Suprapubic skin (tissue), 4 donors: ENCODE measurements around the gene SMCO1. TPM values are rescaled to one million over a fixed set of nuclear protein-coding genes. Genes with fewer than 3 reads are reported as not detected.
A peak's percentile ranks its signal among the peaks of the same experiment; 100 is the strongest.

Source experiments
- DNase-seq, 2 donors: peaks; one replicate each; pipeline ENCODE4 v3.0.0-alpha.2; 2019; ENCODE audit warnings: low spot score in 2 of 2
- H3K27ac ChIP-seq: fragments of 200-600 bp; sonication (generic); one replicate; pipeline ENCODE4 v1.5.1; 2019
- H3K27me3 ChIP-seq: fragments of 200-600 bp; sonication (generic); one replicate; pipeline ENCODE4 v1.5.1; 2019
- H3K36me3 ChIP-seq: fragments of 200-600 bp; sonication (generic); one replicate; pipeline ENCODE4 v1.5.1; 2019
- H3K4me1 ChIP-seq: fragments of 200-600 bp; sonication (generic); one replicate; pipeline ENCODE4 v1.5.1; 2019
- H3K4me3 ChIP-seq: fragments of 200-600 bp; sonication (generic); one replicate; pipeline ENCODE4 v1.5.1; 2019; ENCODE audit warnings: mild to moderate bottlenecking
- H3K9me3 ChIP-seq: fragments of 200-600 bp; sonication (generic); one replicate; pipeline ENCODE4 v1.5.1; 2019
- EP300 ChIP-seq: sonication (generic); formaldehyde crosslinking; IDR thresholded peaks from one replicate; pipeline ENCODE4 v1.6.1; 2017; ENCODE audit warnings: antibody characterized with exemption
- POLR2A ChIP-seq, 2 donors: fragments of 450-650 bp; IDR thresholded peaks; one replicate each; pipeline ENCODE4 v1.6.1; 2017; ENCODE audit warnings: antibody characterized with exemption in 2 of 2, mild to moderate bottlenecking in 2 of 2, moderate library complexity in 2 of 2
- POLR2AphosphoS5 ChIP-seq, 3 donors: sonication (generic); formaldehyde crosslinking; IDR thresholded peaks; one replicate each; pipeline ENCODE4 v1.6.1; 2017; ENCODE audit warnings: antibody characterized with exemption in 3 of 3
- WGBS: methylation state at CpG from one replicate; pipeline ENCODE4 v1.1.5; 2018; 5-methylcytosine and 5-hydroxymethylcytosine counted together
- total RNA-seq, 4 donors: library from RNA; depleted of rRNA; stranded (reverse); fragments of >200 nt; gene quantifications; one replicate each; pipeline ENCODE4 v1.1.0, GENCODE V29; 2016
- TF ChIP-seq, protein P1 (sequence below), 2 donors: fragments of 200-600 bp in 1 of 2; fragments of 450-650 bp in 1 of 2; sonication (generic) in 1 of 2; IDR thresholded peaks; one replicate each; pipeline ENCODE4 v1.5.1; 2016 to 2019; ENCODE audit warnings: antibody characterized with exemption in 2 of 2, mild to moderate bottlenecking in 1 of 2, moderate library complexity in 1 of 2

Gene SMCO1
- total RNA-seq, 4 donors from 2014 or later = not detected

- H3K4me3 ChIP-seq = peak within 1 kb of the TSS; percentile 92
- H3K27ac ChIP-seq = peak within 1 kb of the TSS; percentile 95
- no peaks in the 10 kb centered on the region for H3K9me3 ChIP-seq
- no peaks in the 10 kb centered on the region for H3K27me3 ChIP-seq
- H3K4me1 ChIP-seq = peaks cover 37% of the 10 kb centered on the region
- H3K36me3 ChIP-seq = no peaks in the 10 kb centered on the region
- DNase-seq = peak; percentile 96
- WGBS = under 1% methylated on average over 50 of the region's 75 CpGs
- TF ChIP-seq POLR2AphosphoS5 (IDR thresholded peaks at IDR 0.05) = peak; percentile 18 to 88 (median 81)
- TF ChIP-seq POLR2A (IDR thresholded peaks at IDR 0.05) = peak; percentile 61 to 93
- TF ChIP-seq EP300 = no peak
Measured at GRCh38 chr3:196503196-196504076, 11.7 kb downstream of the SMCO1 start, which contains the start of gene RNF168. Gene RNF168 (minus strand): TSS chr3:196503768. CDS start chr3:196503173, 595 bp downstream.

DNA sequence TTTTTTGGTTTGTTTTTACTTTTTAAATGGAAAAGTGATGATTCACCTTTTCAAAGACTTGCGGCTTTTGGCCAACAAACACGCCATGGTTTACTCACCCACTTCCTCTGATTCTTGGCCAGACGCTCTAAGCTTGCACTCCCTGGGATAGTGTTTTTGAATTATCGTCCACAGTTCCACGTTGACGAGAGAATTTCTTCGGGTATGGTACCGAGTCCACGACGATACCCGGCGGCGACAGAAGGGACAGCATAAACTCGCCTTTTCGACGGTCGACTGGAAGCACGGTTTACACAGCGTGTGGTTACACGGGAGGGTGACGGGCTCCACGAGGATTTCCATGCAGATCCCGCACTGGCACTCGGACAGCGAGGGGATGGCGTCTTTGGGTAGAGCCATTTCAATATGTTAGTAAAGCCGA, 12.4 kb downstream of the SMCO1 start:
- Histone ChIP-seq H3K4me3 (peak overlapping the region; percentile 92), H3K9me3 (no peaks in the 10 kb centered on the region), H3K36me3 (no peaks in the 10 kb centered on the region), H3K27ac (peak overlapping the region; percentile 95), H3K27me3 (no peaks in the 10 kb centered on the region), H3K4me1 (peaks cover 43% of the 10 kb centered on the region)
- WGBS = 2% methylated on average over 14 of the region's 27 CpGs
- TF ChIP-seq, protein P1, sequence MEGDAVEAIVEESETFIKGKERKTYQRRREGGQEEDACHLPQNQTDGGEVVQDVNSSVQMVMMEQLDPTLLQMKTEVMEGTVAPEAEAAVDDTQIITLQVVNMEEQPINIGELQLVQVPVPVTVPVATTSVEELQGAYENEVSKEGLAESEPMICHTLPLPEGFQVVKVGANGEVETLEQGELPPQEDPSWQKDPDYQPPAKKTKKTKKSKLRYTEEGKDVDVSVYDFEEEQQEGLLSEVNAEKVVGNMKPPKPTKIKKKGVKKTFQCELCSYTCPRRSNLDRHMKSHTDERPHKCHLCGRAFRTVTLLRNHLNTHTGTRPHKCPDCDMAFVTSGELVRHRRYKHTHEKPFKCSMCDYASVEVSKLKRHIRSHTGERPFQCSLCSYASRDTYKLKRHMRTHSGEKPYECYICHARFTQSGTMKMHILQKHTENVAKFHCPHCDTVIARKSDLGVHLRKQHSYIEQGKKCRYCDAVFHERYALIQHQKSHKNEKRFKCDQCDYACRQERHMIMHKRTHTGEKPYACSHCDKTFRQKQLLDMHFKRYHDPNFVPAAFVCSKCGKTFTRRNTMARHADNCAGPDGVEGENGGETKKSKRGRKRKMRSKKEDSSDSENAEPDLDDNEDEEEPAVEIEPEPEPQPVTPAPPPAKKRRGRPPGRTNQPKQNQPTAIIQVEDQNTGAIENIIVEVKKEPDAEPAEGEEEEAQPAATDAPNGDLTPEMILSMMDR (IDR thresholded peaks at IDR 0.05) = no peak
- TF ChIP-seq POLR2AphosphoS5 (IDR thresholded peaks at IDR 0.05) = peak in 1 of 3 donors; percentile 28
- peak; percentile 80 to 83 for DNase-seq

DNA sequence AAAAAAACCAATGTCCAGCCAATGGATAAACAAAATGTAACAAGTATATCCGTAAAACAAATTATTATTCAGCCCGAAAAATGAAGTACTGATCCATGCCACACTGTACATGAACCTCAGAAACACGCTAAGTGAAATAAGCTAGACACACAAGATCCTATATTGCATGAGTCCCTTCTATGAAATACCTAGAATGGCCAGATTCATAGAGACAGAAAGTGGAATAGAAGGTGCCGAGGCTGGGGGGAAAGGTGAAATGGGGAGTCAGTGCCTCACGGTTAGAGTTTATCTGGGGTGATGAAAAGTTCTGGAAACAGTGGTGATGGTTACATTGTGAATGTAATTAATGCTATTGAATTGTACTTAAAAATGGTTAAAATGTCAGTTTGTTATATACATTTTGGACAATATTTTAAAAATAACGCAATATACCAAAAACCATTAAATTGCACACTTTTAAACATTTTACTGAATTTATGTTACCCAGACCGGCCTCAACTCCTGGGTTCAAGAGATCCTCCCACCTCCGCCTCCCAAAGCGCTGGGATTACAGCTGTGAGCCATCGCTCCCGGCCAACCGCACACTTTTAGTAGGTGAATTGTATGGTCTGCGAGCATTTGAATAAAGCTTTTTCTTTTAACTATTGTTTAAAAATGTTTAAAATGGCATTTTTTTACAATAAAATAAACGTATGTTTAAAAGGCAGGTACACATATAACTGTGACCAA, 13.7 kb downstream of the SMCO1 start:
- no peaks in the 10 kb centered on the region for H3K9me3 ChIP-seq
- H3K27ac ChIP-seq = peak overlapping the region; percentile 8
- no peaks in the 10 kb centered on the region for H3K36me3 ChIP-seq
- H3K27me3 ChIP-seq = no peaks in the 10 kb centered on the region
- peak overlapping the region; percentile 92 for H3K4me3 ChIP-seq
- H3K4me1 ChIP-seq = peaks cover 43% of the 10 kb centered on the region
- WGBS = 7% methylated on average over 14 of the region's 14 CpGs
- TF ChIP-seq EP300 (no peak), POLR2AphosphoS5 (IDR thresholded peaks at IDR 0.05) (no peak), POLR2A (IDR thresholded peaks at IDR 0.05) (no peak)
- TF ChIP-seq, protein P1 (IDR thresholded peaks at IDR 0.05) = no peak
- DNase-seq = no peak

GRCh38 chr3:196499807-196500524, 15.2 kb downstream of the SMCO1 start:
- WGBS = 70% methylated on average over 11 of the region's 11 CpGs
- H3K4me3 ChIP-seq = peak overlapping the region; percentile 92
- no peaks in the 10 kb centered on the region for H3K27me3 ChIP-seq
- no peak overlapping the region for H3K27ac ChIP-seq
- H3K9me3 ChIP-seq = no peaks in the 10 kb centered on the region
- no peak for DNase-seq
- H3K4me1 ChIP-seq = peaks cover 43% of the 10 kb centered on the region
- H3K36me3 ChIP-seq = no peaks in the 10 kb centered on the region
- TF ChIP-seq POLR2A (IDR thresholded peaks at IDR 0.05) (no peak), EP300 (no peak), POLR2AphosphoS5 (IDR thresholded peaks at IDR 0.05) (no peak)
- TF ChIP-seq, protein P1 (IDR thresholded peaks at IDR 0.05) = no peak

DNA sequence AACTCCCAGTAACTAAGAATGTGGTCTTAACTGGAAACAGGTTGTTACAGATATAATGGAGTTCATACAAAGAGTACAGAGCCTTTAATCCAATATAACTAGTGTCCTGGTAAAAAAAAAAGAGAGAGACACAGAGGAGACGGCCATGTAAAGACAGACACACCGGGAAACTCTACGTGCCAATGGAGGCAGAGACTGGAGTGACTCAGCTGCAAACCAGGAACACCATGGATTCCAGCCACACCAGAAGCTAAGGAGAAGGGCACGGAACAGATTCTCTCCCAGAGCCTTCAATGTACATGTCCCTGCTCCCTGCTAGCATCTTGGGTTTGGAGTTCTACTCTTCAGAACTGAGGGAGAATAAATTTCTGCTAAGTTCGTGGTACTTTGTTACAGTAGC, 16.1 kb downstream of the SMCO1 start:
- Histone ChIP-seq H3K27ac (no peak overlapping the region), H3K36me3 (no peaks in the 10 kb centered on the region), H3K27me3 (no peaks in the 10 kb centered on the region), H3K9me3 (no peaks in the 10 kb centered on the region), H3K4me1 (peaks cover 40% of the 10 kb centered on the region), H3K4me3 (no peak overlapping the region)
- 55% methylated on average over 5 of the region's 5 CpGs for WGBS
- TF ChIP-seq POLR2A (IDR thresholded peaks at IDR 0.05) = no peak
- TF ChIP-seq EP300 = no peak
- TF ChIP-seq, protein P1 (IDR thresholded peaks at IDR 0.05) = no peak
- no peak for DNase-seq
